ENCODE data around the gene FAM161A. TPM values are rescaled to one million over a fixed set of nuclear protein-coding genes. Genes with fewer than 3 reads are reported as not detected.

FAM161A gene
- total RNA-seq, 1 experiment from 2014 or later = 12.8 TPM

DNA sequence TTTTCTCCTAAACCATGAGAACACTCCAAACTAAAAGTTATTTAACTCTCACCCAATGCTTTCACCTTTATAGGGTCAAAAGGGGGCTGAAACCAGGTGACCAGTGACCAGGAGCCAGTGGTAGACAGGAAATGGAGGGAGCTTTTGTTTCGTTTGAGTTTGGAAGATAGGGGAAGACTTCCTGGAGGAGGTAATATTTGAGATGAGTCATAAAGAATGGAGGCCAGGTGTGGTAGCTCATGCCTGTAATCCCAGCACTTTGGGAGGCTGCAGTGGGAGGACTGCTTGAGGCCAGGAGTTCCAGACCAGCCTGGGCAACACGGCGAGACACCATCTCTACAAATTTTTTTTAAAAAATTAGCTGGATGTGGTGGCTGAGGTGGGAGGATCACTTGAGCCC lies 8.5 kb downstream of the FAM161A start:
- no peaks in the 10 kb centered on the region for H3K9me3 ChIP-seq (ENCODE audit: low read depth, low read length, poor library complexity, severe bottlenecking)
- H3K27me3 ChIP-seq (replicated peaks; ENCODE audit: insufficient read depth, low read depth, low read length, poor library complexity) = no peaks in the 10 kb centered on the region
- no peak overlapping the region for H3K4me3 ChIP-seq (ENCODE audit: low read depth, low read length, poor library complexity, severe bottlenecking)
- no peaks in the 10 kb centered on the region for H3K4me1 ChIP-seq (ENCODE audit: insufficient read depth, low read length, poor library complexity, severe bottlenecking)
- no peaks in the 10 kb centered on the region for H3K36me3 ChIP-seq (ENCODE audit: insufficient read depth, low read length, poor library complexity, severe bottlenecking)
- TF ChIP-seq EZH2 (IDR thresholded peaks at IDR 0.05; ENCODE audit: borderline replicate concordance, low read depth, low read length, poor library complexity, severe bottlenecking) = no peak
- TF ChIP-seq, protein P1, sequence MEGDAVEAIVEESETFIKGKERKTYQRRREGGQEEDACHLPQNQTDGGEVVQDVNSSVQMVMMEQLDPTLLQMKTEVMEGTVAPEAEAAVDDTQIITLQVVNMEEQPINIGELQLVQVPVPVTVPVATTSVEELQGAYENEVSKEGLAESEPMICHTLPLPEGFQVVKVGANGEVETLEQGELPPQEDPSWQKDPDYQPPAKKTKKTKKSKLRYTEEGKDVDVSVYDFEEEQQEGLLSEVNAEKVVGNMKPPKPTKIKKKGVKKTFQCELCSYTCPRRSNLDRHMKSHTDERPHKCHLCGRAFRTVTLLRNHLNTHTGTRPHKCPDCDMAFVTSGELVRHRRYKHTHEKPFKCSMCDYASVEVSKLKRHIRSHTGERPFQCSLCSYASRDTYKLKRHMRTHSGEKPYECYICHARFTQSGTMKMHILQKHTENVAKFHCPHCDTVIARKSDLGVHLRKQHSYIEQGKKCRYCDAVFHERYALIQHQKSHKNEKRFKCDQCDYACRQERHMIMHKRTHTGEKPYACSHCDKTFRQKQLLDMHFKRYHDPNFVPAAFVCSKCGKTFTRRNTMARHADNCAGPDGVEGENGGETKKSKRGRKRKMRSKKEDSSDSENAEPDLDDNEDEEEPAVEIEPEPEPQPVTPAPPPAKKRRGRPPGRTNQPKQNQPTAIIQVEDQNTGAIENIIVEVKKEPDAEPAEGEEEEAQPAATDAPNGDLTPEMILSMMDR (conservative IDR thresholded peaks at IDR 0.05; ENCODE audit: low read depth, low read length) = no peak
- BruUV-seq (replicated peaks) = no TSS peak
- H3K27ac ChIP-seq (ENCODE audit: low read depth, low read length, poor library complexity, severe bottlenecking) = no peak overlapping the region
- no peak for DNase-seq (ENCODE audit: low spot score)
- CTCF ChIA-PET = no interaction called here
- intact Hi-C loops (cut with micrococcal nuclease; ENCODE audit: unreplicated experiment) = no loop called here
- POLR2A ChIA-PET (ENCODE audit: low non-redundant PET) = no interaction called here

- Histone ChIP-seq H3K36me3 (ENCODE audit: insufficient read depth, low read length, poor library complexity, severe bottlenecking) (no peaks in the 10 kb centered on the region), H3K27me3 (replicated peaks; ENCODE audit: insufficient read depth, low read depth, low read length, poor library complexity) (no peaks in the 10 kb centered on the region), H3K27ac (ENCODE audit: low read depth, low read length, poor library complexity, severe bottlenecking) (no peak overlapping the region), H3K4me1 (ENCODE audit: insufficient read depth, low read length, poor library complexity, severe bottlenecking) (no peaks in the 10 kb centered on the region), H3K4me3 (ENCODE audit: low read depth, low read length, poor library complexity, severe bottlenecking) (no peak overlapping the region), H3K9me3 (ENCODE audit: low read depth, low read length, poor library complexity, severe bottlenecking) (no peaks in the 10 kb centered on the region)
- no TSS peak for BruUV-seq (replicated peaks)
- ChIA-PET POLR2A (ENCODE audit: low non-redundant PET) (no interaction called here), CTCF (no interaction called here)
- intact Hi-C loops (cut with micrococcal nuclease; ENCODE audit: unreplicated experiment) = no loop called here
- DNase-seq (ENCODE audit: low spot score) = no peak
- TF ChIP-seq, protein P1 (conservative IDR thresholded peaks at IDR 0.05; ENCODE audit: low read depth, low read length) = no peak
- no peak for TF ChIP-seq EZH2 (IDR thresholded peaks at IDR 0.05; ENCODE audit: borderline replicate concordance, low read depth, low read length, poor library complexity, severe bottlenecking)
Measured at GRCh38 chr2:61841286-61841685, 12.6 kb downstream of the FAM161A start.

DNA sequence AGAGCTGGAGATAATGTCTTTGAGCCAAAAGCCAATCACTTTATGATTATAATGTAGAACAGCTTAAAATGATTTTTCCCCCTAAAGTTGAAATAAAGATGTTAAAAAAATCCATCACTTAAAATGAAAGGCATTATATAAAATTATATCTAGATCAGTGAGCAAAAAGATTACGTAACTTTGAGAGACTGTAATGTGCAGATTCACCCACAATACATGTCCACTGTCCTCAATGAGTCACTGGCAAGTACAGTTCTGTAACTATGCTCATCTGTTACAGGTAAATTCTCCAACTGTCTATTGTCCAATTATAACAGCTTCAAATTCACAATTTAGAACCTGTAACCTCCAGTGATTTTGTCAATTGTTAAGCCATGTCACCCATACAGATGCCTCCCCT lies 19.0 kb downstream of the FAM161A start:
- Histone ChIP-seq H3K36me3 (ENCODE audit: insufficient read depth, low read length, poor library complexity, severe bottlenecking) (no peaks in the 10 kb centered on the region), H3K27me3 (replicated peaks; ENCODE audit: insufficient read depth, low read depth, low read length, poor library complexity) (no peaks in the 10 kb centered on the region), H3K9me3 (ENCODE audit: low read depth, low read length, poor library complexity, severe bottlenecking) (no peaks in the 10 kb centered on the region), H3K4me3 (ENCODE audit: low read depth, low read length, poor library complexity, severe bottlenecking) (no peak overlapping the region), H3K4me1 (ENCODE audit: insufficient read depth, low read length, poor library complexity, severe bottlenecking) (no peaks in the 10 kb centered on the region), H3K27ac (ENCODE audit: low read depth, low read length, poor library complexity, severe bottlenecking) (no peak overlapping the region)
- CTCF ChIA-PET = no interaction called here
- DNase-seq (ENCODE audit: low spot score) = no peak
- POLR2A ChIA-PET (ENCODE audit: low non-redundant PET) = no interaction called here
- BruUV-seq (replicated peaks) = no TSS peak
- intact Hi-C loops (cut with micrococcal nuclease; ENCODE audit: unreplicated experiment) = no loop called here
- TF ChIP-seq, protein P1 (conservative IDR thresholded peaks at IDR 0.05; ENCODE audit: low read depth, low read length) = no peak
- TF ChIP-seq EZH2 (IDR thresholded peaks at IDR 0.05; ENCODE audit: borderline replicate concordance, low read depth, low read length, poor library complexity, severe bottlenecking) = no peak
